Epithelial cell of prostate (primary cell): ENCODE results near the gene TRIM37.
A peak's percentile ranks its signal among the peaks of the same experiment; 100 is the strongest.
"Not testable (repeated sequence)": the region's sequence is repeated elsewhere in the genome, so short reads cannot be mapped to it uniquely, and the experiment has no call there.

Source experiments
- DNase-seq: peaks from one replicate; pipeline ENCODE4 v3.0.0-alpha.2; 2011; ENCODE audit warnings: low read depth, low spot score
- H3K27ac ChIP-seq: fragments of 450-650 bp; 2 replicates; pipeline ENCODE4 v1.5.1; 2017; ENCODE audit warnings: mild to moderate bottlenecking

TRIM37 gene

GRCh38 chr17:59106463-59107305 lies at the start of gene TRIM37:
TSS of gene TRIM37 (minus strand) at chr17:59106880. CDS start at chr17:59106461, 419 bp downstream.
- DNase-seq: peak; percentile 92
- peak within 1 kb of the TSS; percentile 84 for H3K27ac ChIP-seq

- peak; percentile 100 for DNase-seq
- peak within 1 kb of the TSS; percentile 86 for H3K27ac ChIP-seq
Observed at GRCh38 chr17:59155439-59156177, 48.9 kb upstream of the TRIM37 start, which contains the start of gene PRR11. TSS of gene PRR11 (plus strand) at chr17:59155746. CDS start at chr17:59169753, 14,007 bp downstream.

- DNase-seq: no peak
Observed at GRCh38 chr17:59154721-59155438, 48.2 kb upstream of the TRIM37 start, which contains the start of gene SKA2. TSS of gene SKA2 (minus strand) at chr17:59155186. CDS start at chr17:59155163, 23 bp downstream.

GRCh38 chr17:59154292-59154720 lies 47.6 kb upstream of the TRIM37 start:
- no peak for DNase-seq
- H3K27ac ChIP-seq: peak overlapping the region; percentile 80

More at GRCh38 chr17:59154721-59155438, 48.2 kb upstream of the TRIM37 start, which contains the start of gene SKA2:
- peak within 1 kb of the TSS; percentile 86 for H3K27ac ChIP-seq

- peak overlapping the region; percentile 80 for H3K27ac ChIP-seq
- DNase-seq: no peak
Observed at GRCh38 chr17:59152925-59153324, 46.2 kb upstream of the TRIM37 start.

GRCh38 chr17:59151591-59151990 lies 44.9 kb upstream of the TRIM37 start:
- H3K27ac ChIP-seq: no peak overlapping the region
- no peak for DNase-seq

GRCh38 chr17:59151006-59151405 lies 44.3 kb upstream of the TRIM37 start:
- DNase-seq: no peak
- H3K27ac ChIP-seq: no peak overlapping the region

- H3K27ac ChIP-seq: peak overlapping the region; percentile 19
- no peak for DNase-seq
Observed at GRCh38 chr17:59149841-59150511, 43.3 kb upstream of the TRIM37 start.

- DNase-seq: no peak
- H3K27ac ChIP-seq: peak overlapping the region; percentile 19
Observed at GRCh38 chr17:59149051-59149450, 42.4 kb upstream of the TRIM37 start.

GRCh38 chr17:59145571-59146096 lies 39.0 kb upstream of the TRIM37 start:
- no peak for DNase-seq
- no peak overlapping the region for H3K27ac ChIP-seq

- H3K27ac ChIP-seq: peak overlapping the region; percentile 39
- DNase-seq: no peak
Observed at GRCh38 chr17:59141860-59142259, 35.2 kb upstream of the TRIM37 start.

- no peak for DNase-seq
- H3K27ac ChIP-seq: peak overlapping the region; percentile 43
Observed at GRCh38 chr17:59139939-59140338, 33.3 kb upstream of the TRIM37 start.

GRCh38 chr17:59138339-59138738 lies 31.7 kb upstream of the TRIM37 start:
- H3K27ac ChIP-seq, DNase-seq: not testable (repeated sequence)

GRCh38 chr17:59131131-59131530 lies 24.5 kb upstream of the TRIM37 start:
- H3K27ac ChIP-seq: no peak overlapping the region

GRCh38 chr17:59129814-59130213 lies 23.1 kb upstream of the TRIM37 start:
- no peak overlapping the region for H3K27ac ChIP-seq
- no peak for DNase-seq

More at GRCh38 chr17:59131131-59131530, 24.5 kb upstream of the TRIM37 start:
- no peak for DNase-seq

- H3K27ac ChIP-seq: no peak overlapping the region
- no peak for DNase-seq
Observed at GRCh38 chr17:59126809-59127417, 20.2 kb upstream of the TRIM37 start.

GRCh38 chr17:59124665-59125064 lies 18.0 kb upstream of the TRIM37 start:
- DNase-seq: no peak
- H3K27ac ChIP-seq: no peak overlapping the region

GRCh38 chr17:59121901-59122480 lies 15.3 kb upstream of the TRIM37 start:
- H3K27ac ChIP-seq: peak overlapping the region; percentile 4
- DNase-seq: peak; percentile 18

GRCh38 chr17:59115474-59115873 lies 8.8 kb upstream of the TRIM37 start:
- no peak overlapping the region for H3K27ac ChIP-seq
- DNase-seq: no peak
